Transverse colon (tissue), 4 donors: ENCODE results near the gene GARNL3. TPM values are rescaled to one million over a fixed set of nuclear protein-coding genes. Genes with fewer than 3 reads are reported as not detected.

ENCODE experiments used
- DNase-seq: peaks from one replicate; pipeline ENCODE4 v3.0.0-alpha.2; 2019
- H3K27ac ChIP-seq, 4 donors: fragments of 200-600 bp; sonication (generic); 2 replicates each; pipeline ENCODE4 v1.5.1; 2016 to 2018; ENCODE audit warnings: inconsistent platforms in 4 of 4
- H3K27me3 ChIP-seq: fragments of 200-600 bp; sonication (generic); 2 replicates; pipeline ENCODE4 v1.5.1; 2017; ENCODE audit warnings: inconsistent platforms
- H3K36me3 ChIP-seq, 4 donors: fragments of 200-600 bp; sonication (generic); 2 replicates each; pipeline ENCODE4 v1.5.1; 2017 to 2019; ENCODE audit warnings: inconsistent platforms in 4 of 4
- H3K4me1 ChIP-seq, 4 donors: fragments of 200-600 bp; sonication (generic); 2 replicates each; pipeline ENCODE4 v1.5.1; 2017 to 2020; ENCODE audit warnings: inconsistent platforms in 4 of 4
- H3K4me3 ChIP-seq, 4 donors: fragments of 200-600 bp; sonication (generic); 1 replicate in 1 of 4; 2 replicates in 3 of 4; pipeline versions ENCODE4 v1.5.1 to v1.6.1; 2017 to 2019; ENCODE audit warnings: inconsistent platforms in 4 of 4
- H3K9me3 ChIP-seq, 2 donors: fragments of 200-600 bp; sonication (generic); 2 replicates each; pipeline ENCODE4 v1.5.1; 2017 to 2019; ENCODE audit warnings: inconsistent platforms in 2 of 2
- EP300 ChIP-seq: sonication (generic); formaldehyde crosslinking; IDR thresholded peaks from one replicate; pipeline ENCODE4 v1.6.1; 2017; ENCODE audit warnings: antibody characterized with exemption, low read depth
- POLR2A ChIP-seq: fragments of 450-650 bp; IDR thresholded peaks from one replicate; pipeline ENCODE4 v1.6.1; 2016; ENCODE audit warnings: antibody characterized with exemption, mild to moderate bottlenecking, moderate library complexity
- POLR2AphosphoS5 ChIP-seq, 3 donors: sonication (generic); formaldehyde crosslinking; IDR thresholded peaks; one replicate each; pipeline ENCODE4 v1.6.1; 2016; ENCODE audit warnings: antibody characterized with exemption in 3 of 3
- WGBS, 2 donors: methylation state at CpG; one replicate each; pipeline ENCODE4 v1.1.5; 2018; ENCODE audit warnings: low coverage in 1 of 2; 5-methylcytosine and 5-hydroxymethylcytosine counted together
- in situ Hi-C, 4 donors: fragments of 200-750 bp; cut with MboI; loops; one replicate each; pipeline versions ENCODE4 v1.15.0 to v1.15.1; 2017; ENCODE audit warnings: low sequenced_read_pairs in 3 of 4, low pct_ligation_motif_present in 1 of 4, low pct_unique_long_range_greater_than_20kb in 1 of 4
- intact Hi-C: fragments of 100-400 bp; cut with DNase I; formaldehyde crosslinking; loops from one replicate; pipeline ENCODE4 v1.15.1; 2023; ENCODE audit warnings: low total_unique reads
- total RNA-seq, 4 donors: library from RNA; depleted of rRNA; stranded (reverse); fragments of >200 nt; gene quantifications; one replicate each; pipeline ENCODE4 v1.1.0, GENCODE V29; 2016
- TF ChIP-seq, protein P1 (sequence below), 5 experiments: fragments of 200-600 bp in 3 of 5; fragments of 450-650 bp in 2 of 5; sonication (generic) in 3 of 5; IDR thresholded peaks; 1 replicate in 2 of 5; 2 replicates in 3 of 5; pipeline ENCODE4 v1.5.1; 2016 to 2017; ENCODE audit warnings: antibody characterized with exemption in 5 of 5, inconsistent platforms in 3 of 5, mild to moderate bottlenecking in 2 of 5, moderate library complexity in 1 of 5

Gene GARNL3
- total RNA-seq, 4 donors from 2014 or later, result 6.0 to 19.5 (median 11.8) TPM

- no peak overlapping the region for H3K27ac ChIP-seq
- no peaks in the 10 kb centered on the region for H3K27me3 ChIP-seq
- in situ Hi-C loops, result no loop called here
- no peak for DNase-seq
- H3K4me3 ChIP-seq, result no peak overlapping the region
- WGBS, 2 donors, result 80% methylated on average over 17 of the region's 18 CpGs; no CpG with 5 or more reads in 1 of the 2 donors
- H3K4me1 ChIP-seq, result peaks cover 7 to 15% (median 10%) of the 10 kb centered on the region in 4 donors
- H3K9me3 ChIP-seq, result no peaks in the 10 kb centered on the region
- H3K36me3 ChIP-seq, result peaks cover 0 to 5% (median 0%) of the 10 kb centered on the region in 4 donors
- intact Hi-C loops, result no loop called here
- TF ChIP-seq POLR2A, result no peak
- no peak for TF ChIP-seq EP300
- TF ChIP-seq, protein P1, sequence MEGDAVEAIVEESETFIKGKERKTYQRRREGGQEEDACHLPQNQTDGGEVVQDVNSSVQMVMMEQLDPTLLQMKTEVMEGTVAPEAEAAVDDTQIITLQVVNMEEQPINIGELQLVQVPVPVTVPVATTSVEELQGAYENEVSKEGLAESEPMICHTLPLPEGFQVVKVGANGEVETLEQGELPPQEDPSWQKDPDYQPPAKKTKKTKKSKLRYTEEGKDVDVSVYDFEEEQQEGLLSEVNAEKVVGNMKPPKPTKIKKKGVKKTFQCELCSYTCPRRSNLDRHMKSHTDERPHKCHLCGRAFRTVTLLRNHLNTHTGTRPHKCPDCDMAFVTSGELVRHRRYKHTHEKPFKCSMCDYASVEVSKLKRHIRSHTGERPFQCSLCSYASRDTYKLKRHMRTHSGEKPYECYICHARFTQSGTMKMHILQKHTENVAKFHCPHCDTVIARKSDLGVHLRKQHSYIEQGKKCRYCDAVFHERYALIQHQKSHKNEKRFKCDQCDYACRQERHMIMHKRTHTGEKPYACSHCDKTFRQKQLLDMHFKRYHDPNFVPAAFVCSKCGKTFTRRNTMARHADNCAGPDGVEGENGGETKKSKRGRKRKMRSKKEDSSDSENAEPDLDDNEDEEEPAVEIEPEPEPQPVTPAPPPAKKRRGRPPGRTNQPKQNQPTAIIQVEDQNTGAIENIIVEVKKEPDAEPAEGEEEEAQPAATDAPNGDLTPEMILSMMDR (IDR thresholded peaks at IDR 0.05), result no peak
- no peak for TF ChIP-seq POLR2AphosphoS5 (IDR thresholded peaks at IDR 0.05)
Observed at GRCh38 chr9:127402401-127403090, 138.0 kb downstream of the GARNL3 start.

GRCh38 chr9:127403507-127404192 lies 139.1 kb downstream of the GARNL3 start:
- intact Hi-C loops, result no loop called here
- H3K4me3 ChIP-seq, result no peak overlapping the region
- no peak for DNase-seq
- peaks cover 0 to 5% (median 0%) of the 10 kb centered on the region in 4 donors for H3K36me3 ChIP-seq
- no peak overlapping the region for H3K27ac ChIP-seq
- TF ChIP-seq POLR2AphosphoS5 (IDR thresholded peaks at IDR 0.05) (no peak), EP300 (no peak), POLR2A (no peak)
- TF ChIP-seq, protein P1 (IDR thresholded peaks at IDR 0.05), result no peak
- in situ Hi-C loops, result no loop called here
- no peaks in the 10 kb centered on the region for H3K27me3 ChIP-seq
- 77 to 88% methylated on average over 7 to 22 of the region's 22 CpGs for WGBS, 2 donors
- H3K4me1 ChIP-seq, result peaks cover 2 to 4% (median 2%) of the 10 kb centered on the region in 4 donors
- no peaks in the 10 kb centered on the region for H3K9me3 ChIP-seq

DNA sequence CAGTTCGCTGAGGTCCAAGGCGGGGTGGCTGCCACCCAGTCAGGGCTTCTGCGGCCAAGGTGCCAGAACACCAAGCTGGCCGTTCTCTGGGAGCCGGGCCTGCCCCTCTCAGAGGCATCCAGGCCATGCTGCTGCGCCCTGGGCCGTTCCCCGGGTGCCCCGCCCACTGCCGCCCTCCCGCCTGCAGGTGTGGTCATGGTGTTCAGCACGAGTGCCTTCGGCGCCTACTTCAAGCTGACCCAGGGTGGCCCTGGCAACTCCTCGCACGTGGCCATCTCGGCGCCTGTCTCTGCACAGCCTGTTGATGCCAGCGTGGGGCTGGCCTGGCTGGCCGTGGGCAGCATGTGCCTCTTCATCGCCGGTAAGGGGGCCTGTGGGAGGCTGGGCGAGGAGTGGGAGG lies 140.1 kb downstream of the GARNL3 start:
- TF ChIP-seq, protein P1 (IDR thresholded peaks at IDR 0.05), result no peak
- TF ChIP-seq EP300 (no peak), POLR2AphosphoS5 (IDR thresholded peaks at IDR 0.05) (no peak), POLR2A (no peak)
- Histone ChIP-seq H3K27ac (no peak overlapping the region), H3K36me3 (peaks cover 0 to 5% (median 0%) of the 10 kb centered on the region in 4 donors), H3K27me3 (no peaks in the 10 kb centered on the region), H3K4me1 (no peaks in the 10 kb centered on the region), H3K9me3 (no peaks in the 10 kb centered on the region), H3K4me3 (no peak overlapping the region)
- intact Hi-C loops, result no loop called here
- DNase-seq, result no peak
- 89% methylated on average over 21 of the region's 23 CpGs; no CpG with 5 or more reads in 1 of the 2 donors for WGBS, 2 donors
- in situ Hi-C loops, result no loop called here

DNA sequence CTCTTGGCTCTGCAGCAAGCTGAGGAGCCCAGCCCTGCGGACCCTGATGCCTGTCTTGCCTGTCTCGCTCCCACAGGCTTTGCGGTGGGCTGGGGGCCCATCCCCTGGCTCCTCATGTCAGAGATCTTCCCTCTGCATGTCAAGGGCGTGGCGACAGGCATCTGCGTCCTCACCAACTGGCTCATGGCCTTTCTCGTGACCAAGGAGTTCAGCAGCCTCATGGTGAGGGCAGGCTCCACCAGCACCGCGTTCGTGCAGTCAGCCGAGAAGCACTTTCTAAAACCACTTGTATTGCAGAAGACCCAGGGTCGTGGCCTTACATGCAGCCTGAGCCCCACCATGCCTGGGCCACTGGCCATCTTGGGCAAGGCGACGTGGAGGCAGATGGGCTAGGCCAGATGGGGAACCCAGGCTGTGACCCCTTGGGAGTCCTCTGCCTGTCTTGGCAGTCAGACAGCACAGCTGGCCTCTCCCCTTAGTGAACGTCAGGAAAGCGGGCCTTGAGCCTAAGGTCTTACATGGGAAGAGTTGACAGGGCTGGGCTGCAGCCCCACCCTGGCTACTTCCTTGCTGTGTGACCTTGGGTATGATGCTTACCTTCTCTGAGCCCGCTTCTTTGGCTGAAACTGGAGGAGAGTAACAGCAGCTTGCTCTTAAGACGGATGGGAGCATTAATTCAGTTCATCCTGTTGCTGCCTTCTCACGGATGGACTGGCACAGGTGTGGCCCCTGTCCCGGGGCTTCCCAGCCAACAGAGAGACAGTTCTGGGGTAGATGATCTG lies 141.0 kb downstream of the GARNL3 start:
- peaks cover 0 to 5% (median 0%) of the 10 kb centered on the region in 4 donors for H3K36me3 ChIP-seq

More for the DNA sequence above, 141.0 kb downstream of the GARNL3 start:
- in situ Hi-C loops, result no loop called here
- Histone ChIP-seq H3K27me3 (no peaks in the 10 kb centered on the region), H3K4me3 (no peak overlapping the region), H3K4me1 (no peaks in the 10 kb centered on the region), H3K27ac (no peak overlapping the region), H3K9me3 (no peaks in the 10 kb centered on the region)
- intact Hi-C loops, result no loop called here
- TF ChIP-seq POLR2AphosphoS5 (IDR thresholded peaks at IDR 0.05) (no peak), POLR2A (no peak), EP300 (no peak)
- TF ChIP-seq, protein P1 (IDR thresholded peaks at IDR 0.05), result no peak
- no peak for DNase-seq
- WGBS, 2 donors, result 98% methylated on average over 20 of the region's 20 CpGs; no CpG with 5 or more reads in 1 of the 2 donors
